MM.1S (cell line): ENCODE results near the gene ATPAF1.

Source experiments
- EZH2 ChIP-seq: fragments of 300-600 bp; sonication (generic); optimal IDR thresholded peaks from 2 replicates; pipeline ENCODE3; 2017; ENCODE audit warnings: low read depth, mild to moderate bottlenecking, antibody characterized with exemption, low read length, mixed read lengths
- TF ChIP-seq, protein P1 (sequence below): fragments of 300-600 bp; sonication (generic); IDR thresholded peaks from 2 replicates; pipeline ENCODE4 v1.5.1; 2016; ENCODE audit warnings: antibody characterized with exemption, low read length, mixed read lengths

DNA sequence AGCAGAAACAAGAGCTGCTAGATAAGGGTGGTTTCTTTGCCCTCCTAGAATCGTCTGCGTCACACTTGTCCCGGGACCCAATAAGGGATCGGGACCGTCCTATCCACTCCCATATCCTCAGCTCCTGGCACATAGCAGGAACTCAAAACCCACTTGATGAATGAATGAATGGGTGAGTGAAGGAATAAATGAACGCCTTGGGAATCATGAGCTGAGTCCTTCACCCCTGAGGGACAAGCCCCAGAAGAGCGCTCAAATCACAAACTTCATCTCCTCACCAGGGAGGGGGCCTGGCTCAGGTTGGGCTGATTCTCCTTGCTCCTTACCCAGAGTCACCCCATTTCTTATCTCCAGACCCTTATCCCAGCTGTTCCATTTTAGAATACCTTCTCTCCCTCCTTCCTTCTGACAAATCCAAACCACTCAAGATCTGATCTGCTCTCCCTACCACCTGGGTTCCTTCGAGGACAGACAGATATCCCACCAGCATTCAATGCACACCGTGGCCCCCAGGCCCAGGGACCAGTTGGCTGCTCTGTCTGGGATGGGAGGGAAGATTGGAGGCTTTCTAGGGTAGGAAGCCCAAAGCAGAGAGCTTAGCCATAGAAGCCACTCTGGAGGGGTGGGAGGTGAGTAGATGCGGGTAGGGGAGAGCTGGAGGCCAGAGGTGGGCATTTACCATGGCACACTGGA, 50.9 kb downstream of the ATPAF1 start:
- TF ChIP-seq, protein P1, sequence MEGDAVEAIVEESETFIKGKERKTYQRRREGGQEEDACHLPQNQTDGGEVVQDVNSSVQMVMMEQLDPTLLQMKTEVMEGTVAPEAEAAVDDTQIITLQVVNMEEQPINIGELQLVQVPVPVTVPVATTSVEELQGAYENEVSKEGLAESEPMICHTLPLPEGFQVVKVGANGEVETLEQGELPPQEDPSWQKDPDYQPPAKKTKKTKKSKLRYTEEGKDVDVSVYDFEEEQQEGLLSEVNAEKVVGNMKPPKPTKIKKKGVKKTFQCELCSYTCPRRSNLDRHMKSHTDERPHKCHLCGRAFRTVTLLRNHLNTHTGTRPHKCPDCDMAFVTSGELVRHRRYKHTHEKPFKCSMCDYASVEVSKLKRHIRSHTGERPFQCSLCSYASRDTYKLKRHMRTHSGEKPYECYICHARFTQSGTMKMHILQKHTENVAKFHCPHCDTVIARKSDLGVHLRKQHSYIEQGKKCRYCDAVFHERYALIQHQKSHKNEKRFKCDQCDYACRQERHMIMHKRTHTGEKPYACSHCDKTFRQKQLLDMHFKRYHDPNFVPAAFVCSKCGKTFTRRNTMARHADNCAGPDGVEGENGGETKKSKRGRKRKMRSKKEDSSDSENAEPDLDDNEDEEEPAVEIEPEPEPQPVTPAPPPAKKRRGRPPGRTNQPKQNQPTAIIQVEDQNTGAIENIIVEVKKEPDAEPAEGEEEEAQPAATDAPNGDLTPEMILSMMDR, result no peak
- TF ChIP-seq EZH2, result no peak
